Pancreas (tissue), 10 donors: ENCODE data around the gene USP25. TPM values are rescaled to one million over a fixed set of nuclear protein-coding genes. Genes with fewer than 3 reads are reported as not detected.

Experiments used
- ATAC-seq, 4 donors: fragments of 200-7000 bp; cut with Tn5 transposase; one replicate each; pipeline versions ENCODE4 v1.8.0 to v1.9.1; 2020; ENCODE audit warnings: mild to moderate bottlenecking in 4 of 4, moderate library complexity in 4 of 4
- DNase-seq, 6 donors: peaks; one replicate each; pipeline ENCODE4 v3.0.0-alpha.2; 2020
- FAIRE-seq: peaks from 2 replicates; lab custom pipeline; 2012; peaks lifted over from hg19 to GRCh38; lab: Jason Lieb, UNC
- H3K27ac ChIP-seq, 4 donors: fragments of 200-600 bp; sonication (generic); 1 replicate in 3 of 4; 2 replicates in 1 of 4; pipeline versions ENCODE4 v1.5.0 to v1.8.0; 2020
- H3K27me3 ChIP-seq, 4 donors: fragments of 200-600 bp; one replicate each; pipeline ENCODE4 v1.8.0; 2021
- H3K36me3 ChIP-seq, 3 donors: fragments of 200-600 bp; sonication (generic) in 1 of 3; one replicate each; pipeline versions ENCODE4 v1.5.0 to v1.8.0; 2020 to 2021
- H3K4me1 ChIP-seq, 3 donors: fragments of 200-600 bp; one replicate each; pipeline ENCODE4 v1.8.0; 2021
- H3K4me3 ChIP-seq, 4 donors: fragments of 200-600 bp; sonication (generic) in 2 of 4; one replicate each; pipeline versions ENCODE4 v1.5.0 to v1.8.0; 2020 to 2021
- H3K9me3 ChIP-seq, 4 donors: fragments of 200-600 bp; one replicate each; pipeline ENCODE4 v1.8.0; 2021
- WGBS, 2 donors: extraction: QIAGEN DNeasy Blood & Tissue Kit; methylation state at CpG; one replicate each; pipeline ENCODE4 v1.1.7; 2013; 5-methylcytosine and 5-hydroxymethylcytosine counted together
- intact Hi-C, 3 donors: fragments of 100-400 bp; cut with DNase I; formaldehyde crosslinking; loops; one replicate each; pipeline versions ENCODE4 v1.11.1 to v1.14.2; 2022
- polyA plus RNA-seq, 2 donors: library from polyadenylated mRNA; stranded (reverse); fragments of 200-250 nt; gene quantifications; one replicate each; pipeline ENCODE4 v1.2.3, GENCODE V29; 2013
- total RNA-seq, 6 donors: library from RNA; stranded (reverse); fragmentation: NEBNext Ultra II Directional in 4 of 6; extraction: Animal tissue kit (Norgen Biotek cat#: 25700) in 4 of 6; gene quantifications; one replicate each; pipeline versions ENCODE4 v1.2.1 to v1.2.4, GENCODE V29; 2021 to 2023
- TF ChIP-seq, protein P1 (sequence below), 4 donors: fragments of 200-600 bp; sonication (generic) in 3 of 4; IDR thresholded peaks; one replicate each; pipeline versions ENCODE4 v1.5.0 to v1.8.0; 2021; ENCODE audit warnings: antibody characterized with exemption in 4 of 4
- donor health status: healthy with polysubstance abuse.
- donor health status: DM: no; HTN: no; CAD: no; lungs with moderate emphysema.
- donor health status: DM: no; HTN: no; CAD: no.
- donor health status: control.
- donor health status: control.
- donor health status: Bipolar disorder and iron deficiency.
- donor health status: DM: yes; HTN: yes; CAD: no.
- donor health status: DM: no; HTN: no; CAD: no.
- donor health status: DM: no; HTN: no; CAD: no.
- donor health status: DM: yes; HTN: yes; CAD: no.

The USP25 gene
- total and polyA plus RNA-seq, 8 donors, result 4.3 to 24.8 (median 15.0) TPM

DNA sequence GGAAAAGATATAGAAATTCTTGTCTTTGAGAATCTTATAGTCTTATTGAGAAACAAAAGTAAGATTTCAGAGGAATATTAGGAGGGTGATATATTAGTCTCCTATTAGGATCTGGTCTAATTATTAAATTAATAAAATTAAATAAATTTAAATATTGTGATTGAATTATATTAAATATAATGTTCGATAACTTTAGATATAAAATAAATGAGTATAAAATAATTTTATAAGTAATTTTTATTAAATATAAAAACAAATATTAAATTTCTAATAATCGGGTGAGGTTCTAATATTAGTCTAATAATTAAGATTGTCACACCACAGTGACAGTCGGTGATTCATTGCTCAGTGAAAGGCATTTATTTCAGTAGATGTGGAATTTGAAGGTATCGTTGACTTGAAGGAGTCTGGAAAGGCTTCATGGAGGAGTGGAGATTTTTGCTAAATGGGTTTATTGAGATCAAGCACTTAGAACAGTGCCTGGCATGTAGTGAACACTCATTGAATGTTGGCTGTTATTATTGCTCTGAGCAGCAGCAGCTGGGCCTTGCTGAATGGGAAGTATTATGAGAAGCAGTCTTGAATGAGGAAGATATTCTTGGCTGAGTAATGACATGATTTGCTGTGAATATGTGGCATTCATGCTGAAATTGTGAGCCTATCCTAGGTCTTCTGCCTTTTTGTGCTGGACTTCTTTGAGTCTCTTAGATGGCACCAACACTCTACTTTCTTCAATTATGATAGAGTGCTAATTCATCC, 74.6 kb downstream of the USP25 start:
- FAIRE-seq (peak; percentile 77), DNase-seq (no peak), ATAC-seq (no peak)
- 97 to 99% methylated on average over 4 of the region's 4 CpGs for WGBS, 2 donors
- H3K36me3 ChIP-seq, result no peaks in the 10 kb centered on the region
- intact Hi-C loops, result no loop called here
- no peaks in the 10 kb centered on the region for H3K4me1 ChIP-seq
- H3K4me3 ChIP-seq, result no peak overlapping the region
- H3K27ac ChIP-seq, result no peak overlapping the region
- TF ChIP-seq, protein P1, sequence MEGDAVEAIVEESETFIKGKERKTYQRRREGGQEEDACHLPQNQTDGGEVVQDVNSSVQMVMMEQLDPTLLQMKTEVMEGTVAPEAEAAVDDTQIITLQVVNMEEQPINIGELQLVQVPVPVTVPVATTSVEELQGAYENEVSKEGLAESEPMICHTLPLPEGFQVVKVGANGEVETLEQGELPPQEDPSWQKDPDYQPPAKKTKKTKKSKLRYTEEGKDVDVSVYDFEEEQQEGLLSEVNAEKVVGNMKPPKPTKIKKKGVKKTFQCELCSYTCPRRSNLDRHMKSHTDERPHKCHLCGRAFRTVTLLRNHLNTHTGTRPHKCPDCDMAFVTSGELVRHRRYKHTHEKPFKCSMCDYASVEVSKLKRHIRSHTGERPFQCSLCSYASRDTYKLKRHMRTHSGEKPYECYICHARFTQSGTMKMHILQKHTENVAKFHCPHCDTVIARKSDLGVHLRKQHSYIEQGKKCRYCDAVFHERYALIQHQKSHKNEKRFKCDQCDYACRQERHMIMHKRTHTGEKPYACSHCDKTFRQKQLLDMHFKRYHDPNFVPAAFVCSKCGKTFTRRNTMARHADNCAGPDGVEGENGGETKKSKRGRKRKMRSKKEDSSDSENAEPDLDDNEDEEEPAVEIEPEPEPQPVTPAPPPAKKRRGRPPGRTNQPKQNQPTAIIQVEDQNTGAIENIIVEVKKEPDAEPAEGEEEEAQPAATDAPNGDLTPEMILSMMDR (IDR thresholded peaks at IDR 0.05), result no peak
- no peaks in the 10 kb centered on the region for H3K27me3 ChIP-seq
- no peaks in the 10 kb centered on the region for H3K9me3 ChIP-seq

DNA sequence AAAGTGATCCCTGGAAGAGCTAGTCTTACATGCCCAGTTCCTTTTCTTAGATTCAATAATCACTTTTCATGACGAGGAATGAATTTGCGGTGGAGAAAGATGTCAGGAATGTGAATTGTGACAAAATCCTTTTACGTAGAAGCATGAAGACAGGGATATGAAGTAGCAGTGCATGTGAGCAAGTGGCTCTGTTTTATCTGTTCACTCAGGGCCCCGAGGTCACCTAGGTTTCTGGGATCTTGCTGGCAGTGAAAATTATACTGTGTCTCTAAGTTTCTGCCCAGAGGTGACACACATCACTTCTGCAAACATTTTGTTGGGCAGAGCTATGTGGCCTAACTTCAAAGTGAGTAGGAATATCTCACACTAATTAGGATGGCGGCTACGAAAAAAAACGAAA, 79.3 kb downstream of the USP25 start:
- TF ChIP-seq, protein P1 (IDR thresholded peaks at IDR 0.05), result no peak
- Histone ChIP-seq H3K27ac (no peak overlapping the region), H3K27me3 (no peaks in the 10 kb centered on the region), H3K36me3 (peaks cover 0 to 5% (median 0%) of the 10 kb centered on the region in 3 donors), H3K9me3 (no peaks in the 10 kb centered on the region), H3K4me3 (no peak overlapping the region), H3K4me1 (no peaks in the 10 kb centered on the region)
- 89 to 95% methylated on average over 7 of the region's 7 CpGs for WGBS, 2 donors
- no peak for DNase-seq
- intact Hi-C loops, result no loop called here
- no peak for ATAC-seq
- FAIRE-seq, result no peak

DNA sequence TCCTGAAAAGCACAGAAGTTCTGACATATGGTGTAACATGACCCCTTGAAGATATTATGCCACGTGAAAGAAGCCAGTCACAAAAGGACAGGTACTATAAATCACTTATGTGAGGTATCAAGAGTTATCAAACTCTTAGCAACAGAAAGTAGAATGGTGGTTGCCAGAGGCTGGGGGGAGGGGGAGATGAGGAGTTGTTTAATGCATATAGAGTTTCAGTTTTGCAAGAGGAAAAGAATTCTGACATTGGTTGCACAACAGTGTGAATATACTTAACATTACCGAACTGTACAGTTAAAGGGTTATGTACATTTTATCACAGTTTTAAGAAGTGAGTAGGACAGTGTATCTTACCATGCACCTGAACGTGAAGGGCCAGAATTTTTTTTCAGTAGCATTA, 80.0 kb downstream of the USP25 start:
- DNase-seq, result no peak
- Histone ChIP-seq H3K4me3 (no peak overlapping the region), H3K9me3 (no peaks in the 10 kb centered on the region), H3K4me1 (no peaks in the 10 kb centered on the region), H3K36me3 (peaks cover 0 to 5% (median 0%) of the 10 kb centered on the region in 3 donors), H3K27ac (no peak overlapping the region), H3K27me3 (no peaks in the 10 kb centered on the region)
- intact Hi-C loops, result no loop called here
- no peak for ATAC-seq
- no peak for FAIRE-seq
- whole genome bisulfite sequencing, 2 donors, result 71 to 77% methylated on average over 3 of the region's 3 CpGs
- TF ChIP-seq, protein P1 (IDR thresholded peaks at IDR 0.05), result no peak

DNA sequence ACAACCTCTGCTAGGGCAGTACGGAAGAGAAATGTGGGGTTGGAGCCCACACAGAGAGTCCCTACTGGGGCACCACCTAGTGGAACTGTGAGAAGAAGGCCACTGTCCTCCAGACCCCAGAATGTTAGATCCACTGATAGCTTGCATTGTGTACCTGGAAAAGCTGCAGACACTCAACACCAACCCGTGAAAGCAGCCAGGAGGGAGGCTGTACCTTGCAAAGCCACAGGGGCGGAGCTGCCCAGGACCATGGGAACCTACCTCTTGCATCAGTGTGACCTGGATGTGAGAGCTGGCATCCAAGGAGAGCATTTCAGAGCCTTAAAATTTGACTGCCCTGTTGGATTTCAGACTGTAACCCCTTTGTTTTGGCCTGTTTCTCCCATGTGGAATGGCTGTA, 85.5 kb downstream of the USP25 start:
- WGBS, 2 donors, result 95 to 98% methylated on average over 3 of the region's 3 CpGs
- no peak for FAIRE-seq

More for the DNA sequence above, 85.5 kb downstream of the USP25 start:
- Histone ChIP-seq H3K4me1 (no peaks in the 10 kb centered on the region), H3K36me3 (peaks cover 0 to 5% (median 5%) of the 10 kb centered on the region in 3 donors), H3K4me3 (no peak overlapping the region), H3K27me3 (no peaks in the 10 kb centered on the region), H3K27ac (no peak overlapping the region), H3K9me3 (no peaks in the 10 kb centered on the region)
- intact Hi-C loops, result no loop called here
- ATAC-seq, result no peak
- no peak for DNase-seq
- TF ChIP-seq, protein P1 (IDR thresholded peaks at IDR 0.05), result no peak
